NB4 (cell line): Measurements from ENCODE around the gene SULF2.

Source experiments
- DNase-seq: peaks from one replicate; pipeline ENCODE4 v3.0.0; 2010; ENCODE audit warnings: low read depth
- H3K4me3 ChIP-seq: one replicate; pipeline ENCODE4 v1.5.1; 2011; ENCODE audit warnings: mild to moderate bottlenecking, low read depth, low read length, moderate library complexity
- MYC ChIP-seq: IDR thresholded peaks from 2 replicates; pipeline ENCODE4 v1.6.1; 2011; ENCODE audit warnings: low read depth, low read length
- POLR2A ChIP-seq: IDR thresholded peaks from 2 replicates; pipeline ENCODE4 v1.6.1; 2011; ENCODE audit warnings: mild to moderate bottlenecking; ENCODE audit not compliant: insufficient read length; ENCODE audit errors: extremely low read depth
- TF ChIP-seq, protein P1 (sequence below): IDR thresholded peaks from 2 replicates; pipeline ENCODE4 v1.6.1; 2011; ENCODE audit warnings: low read depth, low read length
- TF ChIP-seq, protein P2 (sequence below): IDR thresholded peaks from one replicate; pipeline ENCODE4 v1.5.1; 2012; ENCODE audit warnings: low read depth, low read length

The SULF2 gene

DNA sequence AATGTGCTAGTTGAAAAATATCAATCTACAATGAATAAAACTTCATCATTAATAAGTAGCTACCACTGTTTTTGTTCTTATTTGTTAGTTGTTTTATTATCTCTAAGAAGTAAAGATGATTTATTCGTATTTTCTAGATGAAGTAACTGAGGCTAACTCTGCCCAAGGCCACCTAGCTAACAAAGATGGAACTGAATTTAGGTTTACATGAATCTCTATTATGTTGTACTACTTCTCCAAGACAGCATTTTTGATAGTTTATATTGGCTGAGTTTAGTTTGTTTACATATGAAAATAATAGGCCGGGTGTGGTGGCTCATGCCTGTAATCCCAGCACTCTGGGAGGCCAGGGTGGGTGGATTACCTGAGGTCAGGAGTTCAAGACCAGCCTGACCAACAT is 162.1 kb downstream of the SULF2 start:
- no peak overlapping the region for H3K4me3 ChIP-seq
- DNase-seq = no peak
- TF ChIP-seq POLR2A = no peak
- TF ChIP-seq MYC = no peak
- TF ChIP-seq, protein P1, sequence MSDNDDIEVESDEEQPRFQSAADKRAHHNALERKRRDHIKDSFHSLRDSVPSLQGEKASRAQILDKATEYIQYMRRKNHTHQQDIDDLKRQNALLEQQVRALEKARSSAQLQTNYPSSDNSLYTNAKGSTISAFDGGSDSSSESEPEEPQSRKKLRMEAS = no peak
- TF ChIP-seq, protein P2, sequence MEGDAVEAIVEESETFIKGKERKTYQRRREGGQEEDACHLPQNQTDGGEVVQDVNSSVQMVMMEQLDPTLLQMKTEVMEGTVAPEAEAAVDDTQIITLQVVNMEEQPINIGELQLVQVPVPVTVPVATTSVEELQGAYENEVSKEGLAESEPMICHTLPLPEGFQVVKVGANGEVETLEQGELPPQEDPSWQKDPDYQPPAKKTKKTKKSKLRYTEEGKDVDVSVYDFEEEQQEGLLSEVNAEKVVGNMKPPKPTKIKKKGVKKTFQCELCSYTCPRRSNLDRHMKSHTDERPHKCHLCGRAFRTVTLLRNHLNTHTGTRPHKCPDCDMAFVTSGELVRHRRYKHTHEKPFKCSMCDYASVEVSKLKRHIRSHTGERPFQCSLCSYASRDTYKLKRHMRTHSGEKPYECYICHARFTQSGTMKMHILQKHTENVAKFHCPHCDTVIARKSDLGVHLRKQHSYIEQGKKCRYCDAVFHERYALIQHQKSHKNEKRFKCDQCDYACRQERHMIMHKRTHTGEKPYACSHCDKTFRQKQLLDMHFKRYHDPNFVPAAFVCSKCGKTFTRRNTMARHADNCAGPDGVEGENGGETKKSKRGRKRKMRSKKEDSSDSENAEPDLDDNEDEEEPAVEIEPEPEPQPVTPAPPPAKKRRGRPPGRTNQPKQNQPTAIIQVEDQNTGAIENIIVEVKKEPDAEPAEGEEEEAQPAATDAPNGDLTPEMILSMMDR = no peak

DNA sequence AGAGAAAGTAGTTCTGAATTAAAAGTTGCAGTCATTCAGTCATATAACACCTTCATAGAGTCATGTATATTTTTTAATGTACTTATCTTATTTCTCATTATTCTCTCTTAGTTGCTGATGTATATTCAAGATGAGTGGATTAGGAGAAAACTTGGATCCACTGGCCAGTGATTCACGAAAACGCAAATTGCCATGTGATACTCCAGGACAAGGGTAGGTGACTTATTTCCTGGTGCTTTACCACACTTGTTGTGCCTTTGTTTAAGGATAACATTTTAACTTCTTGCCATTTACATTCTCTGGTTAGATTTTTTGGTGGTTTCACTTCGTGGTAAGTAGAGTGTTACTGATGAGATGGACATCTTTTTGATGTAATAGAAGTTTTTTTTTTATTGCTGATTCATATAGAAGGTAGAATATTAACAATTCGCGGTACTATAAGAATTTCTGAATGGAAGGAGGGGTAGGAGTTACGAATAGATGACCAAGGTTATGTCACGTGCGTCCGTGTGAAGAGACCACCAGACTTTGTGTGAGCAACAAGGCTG is 163.1 kb downstream of the SULF2 start:
- H3K4me3 ChIP-seq = no peak overlapping the region
- TF ChIP-seq, protein P1 = no peak
- no peak for TF ChIP-seq MYC
- TF ChIP-seq, protein P2 = no peak
- no peak for TF ChIP-seq POLR2A
- no peak for DNase-seq

DNA sequence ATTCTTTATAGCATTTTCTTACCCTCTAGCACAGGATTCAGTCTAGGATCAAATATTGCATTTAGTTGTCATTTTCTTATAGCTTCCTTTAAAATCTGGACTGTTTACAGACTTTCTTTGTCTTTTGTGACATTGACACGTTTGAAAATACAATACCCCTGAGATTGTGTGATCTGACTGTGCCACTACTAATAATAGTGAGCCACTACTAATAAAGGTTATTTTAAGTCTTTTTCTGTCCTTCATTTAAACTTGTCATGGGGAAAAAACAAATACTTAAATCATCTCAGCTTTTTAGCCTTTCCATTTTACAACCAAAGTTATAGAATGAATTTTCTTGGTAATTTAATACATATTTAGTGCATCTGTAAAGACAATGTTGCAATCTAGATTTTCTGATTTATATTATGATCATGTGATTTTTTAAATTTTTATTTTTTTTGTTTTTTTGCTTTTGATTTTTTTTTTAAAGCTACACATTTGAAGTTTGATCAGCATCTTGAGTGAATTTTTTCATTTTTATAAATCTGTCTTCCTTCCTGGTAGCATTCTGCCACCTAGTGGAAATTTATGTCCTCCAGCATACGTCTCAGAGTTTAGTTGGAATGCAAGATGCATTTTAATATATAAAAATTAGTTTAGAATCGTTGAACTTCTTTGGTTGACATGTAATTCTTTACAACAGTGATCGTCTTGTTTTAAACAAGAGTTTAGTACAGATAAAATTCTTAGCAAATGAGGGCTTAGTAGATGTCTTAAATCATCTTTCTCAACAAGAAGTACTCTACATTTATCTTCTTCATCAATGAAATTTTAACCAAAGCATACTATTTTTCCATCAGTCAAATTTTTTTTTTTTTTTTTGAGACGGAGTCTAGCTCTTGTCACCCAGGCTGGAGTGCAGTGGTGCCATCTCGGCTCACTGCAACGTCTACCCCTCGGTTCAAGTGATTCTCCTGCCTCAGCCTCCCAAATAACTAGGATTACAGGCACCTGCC is 164.2 kb downstream of the SULF2 start:
- no peak for TF ChIP-seq POLR2A
- TF ChIP-seq MYC = no peak
- TF ChIP-seq, protein P1 = no peak
- TF ChIP-seq, protein P2 = peak; percentile 76
- H3K4me3 ChIP-seq = no peak overlapping the region
- DNase-seq = peak; percentile 70

DNA sequence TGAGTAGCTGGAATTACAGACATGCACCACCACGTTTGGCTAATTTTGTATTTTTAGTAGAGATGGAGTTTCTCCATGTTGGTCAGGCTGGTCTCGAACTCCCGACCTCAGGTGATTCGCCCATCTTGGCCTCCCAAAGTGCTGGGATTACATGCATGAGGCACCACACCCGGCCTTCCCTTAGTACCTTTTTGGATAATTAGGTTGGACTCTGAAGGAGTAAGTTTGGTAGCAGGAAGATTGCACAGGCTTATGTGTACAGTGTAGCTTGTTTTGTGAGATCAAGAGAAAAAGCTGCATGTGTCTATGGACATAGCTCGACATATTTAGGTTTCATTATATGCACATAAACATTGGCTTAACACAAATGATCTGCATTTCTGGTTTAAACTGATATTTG is 166.8 kb downstream of the SULF2 start:
- no peak for TF ChIP-seq MYC
- no peak for TF ChIP-seq POLR2A
- TF ChIP-seq, protein P2 = no peak
- TF ChIP-seq, protein P1 = no peak
- H3K4me3 ChIP-seq = no peak overlapping the region
- no peak for DNase-seq

DNA sequence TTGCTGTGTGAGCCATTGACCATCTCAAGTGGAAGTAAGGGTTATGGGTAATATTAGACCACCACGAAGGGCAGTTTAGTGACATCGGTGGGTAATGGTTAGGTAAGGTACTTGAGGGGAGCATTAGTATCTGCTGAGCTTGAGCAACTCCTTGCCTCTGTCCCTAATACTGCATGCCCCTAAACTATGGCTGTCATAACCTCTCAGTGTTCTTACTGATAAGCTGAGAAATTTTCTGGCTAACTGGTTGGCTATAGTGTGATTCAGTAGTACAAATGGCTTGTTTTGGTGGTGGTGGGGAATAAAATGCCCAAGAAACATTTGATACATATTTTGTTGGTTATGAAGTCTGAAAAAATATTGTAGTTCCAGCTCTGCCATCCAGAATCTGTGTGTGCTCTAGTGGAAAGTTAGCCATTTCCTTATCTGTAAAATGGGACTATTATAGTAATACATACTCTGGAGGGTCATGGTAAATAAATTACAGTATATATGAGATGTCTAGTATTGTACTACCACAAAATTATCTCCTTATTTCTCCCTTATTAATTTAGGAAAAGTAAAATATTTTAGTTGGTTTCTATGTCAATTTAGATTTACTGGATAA is 170.5 kb downstream of the SULF2 start:
- TF ChIP-seq, protein P2 = no peak
- TF ChIP-seq, protein P1 = no peak
- no peak for TF ChIP-seq MYC
- no peak for TF ChIP-seq POLR2A
- no peak for DNase-seq
- H3K4me3 ChIP-seq = no peak overlapping the region
